Measurements from ENCODE around the gene ALDH1A1. TPM values are rescaled to one million over a fixed set of nuclear protein-coding genes. Genes with fewer than 3 reads are reported as not detected.

The ALDH1A1 gene
- total RNA-seq, 1 donor from 2014 or later: not detected

DNA sequence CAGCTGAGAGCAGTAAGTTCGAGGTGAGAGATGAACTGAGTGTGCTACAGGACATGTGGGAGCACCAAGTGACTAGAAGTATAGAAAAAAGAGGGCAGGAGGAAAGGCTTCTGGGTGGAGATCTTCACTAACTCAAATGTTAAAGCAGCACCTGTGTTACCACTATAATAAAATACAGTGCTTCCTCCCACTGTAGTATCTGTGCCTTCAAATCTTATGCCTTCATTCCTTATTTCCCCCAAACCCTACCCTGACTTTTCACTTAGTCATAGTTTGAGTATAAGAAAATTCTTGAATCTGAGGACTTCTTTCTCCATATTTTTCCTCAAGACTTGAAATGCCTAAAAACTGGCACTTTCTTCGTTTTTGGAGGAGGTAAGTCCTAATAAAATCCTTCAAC lies 61.8 kb downstream of the ALDH1A1 start:
- Histone ChIP-seq H3K9ac (no peak overlapping the region), H3K79me2 (ENCODE audit: low read depth) (no peaks in the 10 kb centered on the region), H3K4me3 (no peak overlapping the region), H3K27ac (no peak overlapping the region), H3K4me2 (no peak overlapping the region), H3K4me1 (peaks cover 16% of the 10 kb centered on the region), H4K20me1 (ENCODE audit: low read depth) (no peaks in the 10 kb centered on the region), H2AFZ (replicated peaks) (no peak overlapping the region), H3K27me3 (no peaks in the 10 kb centered on the region), H3K9me3 (ENCODE audit: low read depth) (no peaks in the 10 kb centered on the region), H3F3A (ENCODE audit: low read depth) (peaks cover 7% of the 10 kb centered on the region), H3K36me3 (no peaks in the 10 kb centered on the region)
- Mint-ChIP-seq H3K4me3 (no peak overlapping the region), H3K27me3 (ENCODE audit: insufficient read depth, low read depth) (no peaks in the 10 kb centered on the region), H3K27ac (no peak overlapping the region), H3K9me3 (no peaks in the 10 kb centered on the region), H3K36me3 (no peaks in the 10 kb centered on the region), H3K4me1 (peaks cover 3% of the 10 kb centered on the region)
- DNase-seq (ENCODE audit: low spot score): no peak
- no peak for TF ChIP-seq CTCF (IDR thresholded peaks at IDR 0.05)
- TF ChIP-seq EZH2 (IDR thresholded peaks at IDR 0.05): no peak
- no peak for TF ChIP-seq EZH2phosphoT487 (IDR thresholded peaks at IDR 0.05)

GRCh38 chr9:72888943-72889342 lies 63.9 kb downstream of the ALDH1A1 start:
- no peaks in the 10 kb centered on the region for H3K27me3 Mint-ChIP-seq (ENCODE audit: insufficient read depth, low read depth)
- no peak overlapping the region for H3K27ac ChIP-seq
- H3K4me1 Mint-ChIP-seq: no peaks in the 10 kb centered on the region

GRCh38 chr9:72888067-72888466 lies 64.8 kb downstream of the ALDH1A1 start:
- Mint-ChIP-seq H3K4me1 (no peaks in the 10 kb centered on the region), H3K9me3 (no peaks in the 10 kb centered on the region), H3K36me3 (no peaks in the 10 kb centered on the region), H3K27me3 (ENCODE audit: insufficient read depth, low read depth) (no peaks in the 10 kb centered on the region), H3K4me3 (no peak overlapping the region), H3K27ac (no peak overlapping the region)
- no peak overlapping the region for H2AFZ ChIP-seq (replicated peaks)
- no peak overlapping the region for H3K4me3 ChIP-seq
- no peak overlapping the region for H3K27ac ChIP-seq
- H3K4me1 ChIP-seq: no peaks in the 10 kb centered on the region
- no peaks in the 10 kb centered on the region for H3F3A ChIP-seq (ENCODE audit: low read depth)
- no peaks in the 10 kb centered on the region for H4K20me1 ChIP-seq (ENCODE audit: low read depth)
- H3K27me3 ChIP-seq: no peaks in the 10 kb centered on the region
- H3K9me3 ChIP-seq (ENCODE audit: low read depth): no peaks in the 10 kb centered on the region
- H3K79me2 ChIP-seq (ENCODE audit: low read depth): no peaks in the 10 kb centered on the region
- no peak overlapping the region for H3K4me2 ChIP-seq
- no peaks in the 10 kb centered on the region for H3K36me3 ChIP-seq
- no peak for DNase-seq (ENCODE audit: low spot score)
- TF ChIP-seq EZH2phosphoT487 (IDR thresholded peaks at IDR 0.05): no peak
- no peak for TF ChIP-seq EZH2 (IDR thresholded peaks at IDR 0.05)
- TF ChIP-seq CTCF (IDR thresholded peaks at IDR 0.05): no peak
- no peak overlapping the region for H3K9ac ChIP-seq

More at GRCh38 chr9:72888943-72889342, 63.9 kb downstream of the ALDH1A1 start:
- Histone ChIP-seq H3K9me3 (ENCODE audit: low read depth) (no peaks in the 10 kb centered on the region), H3K4me1 (peaks cover 2% of the 10 kb centered on the region), H3K36me3 (no peaks in the 10 kb centered on the region), H2AFZ (replicated peaks) (no peak overlapping the region), H3K9ac (no peak overlapping the region), H3K4me2 (no peak overlapping the region), H3K79me2 (ENCODE audit: low read depth) (no peaks in the 10 kb centered on the region), H3F3A (ENCODE audit: low read depth) (no peaks in the 10 kb centered on the region), H4K20me1 (ENCODE audit: low read depth) (no peaks in the 10 kb centered on the region), H3K4me3 (no peak overlapping the region), H3K27me3 (no peaks in the 10 kb centered on the region)
- H3K9me3 Mint-ChIP-seq: no peaks in the 10 kb centered on the region
- DNase-seq (ENCODE audit: low spot score): no peak
- no peak overlapping the region for H3K27ac Mint-ChIP-seq
- no peaks in the 10 kb centered on the region for H3K36me3 Mint-ChIP-seq
- TF ChIP-seq EZH2phosphoT487 (IDR thresholded peaks at IDR 0.05): no peak
- no peak overlapping the region for H3K4me3 Mint-ChIP-seq

- DNase-seq (ENCODE audit: low spot score): no peak
- H3K4me1 ChIP-seq: no peaks in the 10 kb centered on the region
- no peak overlapping the region for H3K4me2 ChIP-seq
Observed at GRCh38 chr9:72886386-72886785, 66.5 kb downstream of the ALDH1A1 start.

More at GRCh38 chr9:72886386-72886785, 66.5 kb downstream of the ALDH1A1 start:
- Mint-ChIP-seq H3K27ac (no peak overlapping the region), H3K4me3 (no peak overlapping the region), H3K9me3 (no peaks in the 10 kb centered on the region), H3K27me3 (ENCODE audit: insufficient read depth, low read depth) (no peaks in the 10 kb centered on the region), H3K36me3 (no peaks in the 10 kb centered on the region), H3K4me1 (no peaks in the 10 kb centered on the region)
- Histone ChIP-seq H3F3A (ENCODE audit: low read depth) (no peaks in the 10 kb centered on the region), H3K4me3 (no peak overlapping the region), H3K27me3 (no peaks in the 10 kb centered on the region), H3K36me3 (no peaks in the 10 kb centered on the region), H3K9ac (no peak overlapping the region), H3K79me2 (ENCODE audit: low read depth) (no peaks in the 10 kb centered on the region), H2AFZ (replicated peaks) (no peak overlapping the region), H3K27ac (no peak overlapping the region), H3K9me3 (ENCODE audit: low read depth) (no peaks in the 10 kb centered on the region), H4K20me1 (ENCODE audit: low read depth) (no peaks in the 10 kb centered on the region)
- TF ChIP-seq EZH2phosphoT487 (IDR thresholded peaks at IDR 0.05) (no peak), CTCF (IDR thresholded peaks at IDR 0.05) (no peak), EZH2 (IDR thresholded peaks at IDR 0.05) (no peak)

Measured in neural progenitor cell (in vitro differentiated cells).